ENCODE data around the gene CARD6.
"Not testable (repeated sequence)": the region's sequence is repeated elsewhere in the genome, so short reads cannot be mapped to it uniquely, and the experiment has no call there.

CARD6 gene, protein sequence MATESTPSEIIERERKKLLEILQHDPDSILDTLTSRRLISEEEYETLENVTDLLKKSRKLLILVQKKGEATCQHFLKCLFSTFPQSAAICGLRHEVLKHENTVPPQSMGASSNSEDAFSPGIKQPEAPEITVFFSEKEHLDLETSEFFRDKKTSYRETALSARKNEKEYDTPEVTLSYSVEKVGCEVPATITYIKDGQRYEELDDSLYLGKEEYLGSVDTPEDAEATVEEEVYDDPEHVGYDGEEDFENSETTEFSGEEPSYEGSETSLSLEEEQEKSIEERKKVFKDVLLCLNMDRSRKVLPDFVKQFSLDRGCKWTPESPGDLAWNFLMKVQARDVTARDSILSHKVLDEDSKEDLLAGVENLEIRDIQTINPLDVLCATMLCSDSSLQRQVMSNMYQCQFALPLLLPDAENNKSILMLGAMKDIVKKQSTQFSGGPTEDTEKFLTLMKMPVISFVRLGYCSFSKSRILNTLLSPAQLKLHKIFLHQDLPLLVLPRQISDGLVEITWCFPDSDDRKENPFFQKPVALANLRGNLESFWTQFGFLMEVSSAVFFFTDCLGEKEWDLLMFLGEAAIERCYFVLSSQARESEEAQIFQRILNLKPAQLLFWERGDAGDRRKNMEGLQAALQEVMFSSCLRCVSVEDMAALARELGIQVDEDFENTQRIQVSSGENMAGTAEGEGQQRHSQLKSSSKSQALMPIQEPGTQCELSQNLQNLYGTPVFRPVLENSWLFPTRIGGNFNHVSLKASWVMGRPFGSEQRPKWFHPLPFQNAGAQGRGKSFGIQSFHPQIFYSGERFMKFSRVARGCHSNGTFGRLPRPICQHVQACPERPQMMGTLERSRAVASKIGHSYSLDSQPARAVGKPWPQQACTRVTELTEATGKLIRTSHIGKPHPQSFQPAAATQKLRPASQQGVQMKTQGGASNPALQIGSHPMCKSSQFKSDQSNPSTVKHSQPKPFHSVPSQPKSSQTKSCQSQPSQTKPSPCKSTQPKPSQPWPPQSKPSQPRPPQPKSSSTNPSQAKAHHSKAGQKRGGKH

DNA sequence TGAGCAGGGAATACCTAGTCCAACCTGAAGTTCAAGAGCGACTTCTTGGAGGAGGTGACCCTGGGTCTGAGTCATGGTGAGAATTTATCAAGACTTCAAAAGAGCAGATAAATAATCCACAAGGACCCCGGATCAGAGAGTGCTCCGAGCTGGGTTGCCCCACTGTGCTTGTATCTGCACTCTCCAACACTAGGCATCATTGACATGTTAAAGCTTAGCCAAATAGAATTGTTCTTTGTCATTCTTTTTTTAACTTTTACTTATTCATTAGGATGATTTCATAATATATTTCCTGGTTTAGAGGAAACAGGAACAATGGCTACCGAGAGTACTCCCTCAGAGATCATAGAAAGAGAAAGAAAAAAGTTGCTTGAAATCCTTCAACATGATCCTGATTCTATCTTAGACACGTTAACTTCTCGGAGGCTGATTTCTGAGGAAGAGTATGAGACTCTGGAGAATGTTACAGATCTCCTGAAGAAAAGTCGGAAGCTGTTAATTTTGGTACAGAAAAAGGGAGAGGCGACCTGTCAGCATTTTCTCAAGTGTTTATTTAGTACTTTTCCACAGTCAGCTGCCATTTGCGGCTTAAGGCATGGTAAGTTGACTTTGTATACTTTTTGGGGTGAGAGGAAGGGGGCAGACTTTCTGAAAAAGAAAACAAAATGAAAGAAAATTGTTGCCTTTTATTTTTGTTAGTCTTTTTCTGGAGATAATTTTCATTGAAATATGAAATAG lies at the start of gene CARD6:
Gene CARD6, plus strand, starts transcription at position 300 of the 738 bp plus-strand sequence. Its CDS starts 16 bp downstream, at position 316.
- DNase-seq (ENCODE audit: low read depth in 3 of 3), result no peak

- no peak for DNase-seq (ENCODE audit: low read depth in 3 of 3)
Observed at GRCh38 chr5:40791715-40792139, 49.4 kb upstream of the CARD6 start.

DNA sequence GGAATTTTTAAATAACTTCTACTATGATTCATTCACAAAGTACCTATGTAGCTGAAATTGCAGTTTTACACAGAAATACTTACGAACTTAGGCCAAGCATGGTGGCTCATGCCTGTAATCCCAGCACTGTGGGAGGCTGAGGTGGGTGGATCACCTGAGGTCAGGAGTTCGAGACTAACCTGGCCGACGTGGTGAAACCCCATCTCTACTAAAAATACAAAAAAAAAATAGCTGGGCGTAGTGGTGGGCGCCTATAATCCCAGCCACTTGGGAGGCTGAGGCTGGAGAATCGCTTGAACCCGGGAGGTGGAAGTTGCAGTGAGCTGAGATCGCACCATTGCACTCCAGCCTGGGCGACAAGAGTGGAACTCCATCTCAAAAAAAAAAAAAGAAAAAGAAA lies 48.5 kb upstream of the CARD6 start:
- not testable (repeated sequence) for DNase-seq (ENCODE audit: low read depth in 3 of 3)

DNA sequence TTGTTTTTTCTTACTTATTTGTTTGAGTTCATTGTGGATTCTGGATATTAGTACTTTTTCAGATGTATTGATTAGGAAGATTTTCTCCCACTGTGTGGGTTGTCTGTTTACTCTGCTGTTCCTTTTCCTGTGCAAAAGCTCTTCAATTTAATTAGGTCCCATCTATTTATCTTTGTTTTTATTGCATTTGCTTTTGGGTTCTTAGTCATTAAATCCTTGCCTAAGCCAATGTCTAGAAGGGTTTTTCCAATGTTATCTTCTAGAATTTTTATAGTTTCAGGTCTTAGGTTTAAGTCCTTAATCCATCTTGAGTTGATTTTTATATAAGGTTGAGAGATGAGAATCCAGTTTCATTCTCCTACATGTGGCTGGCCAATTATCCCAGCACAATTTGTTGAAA lies 46.8 kb upstream of the CARD6 start:
- DNase-seq (ENCODE audit: low read depth in 3 of 3), result not testable (repeated sequence)

- DNase-seq (ENCODE audit: low read depth in 3 of 3), result not testable (repeated sequence)
Observed at GRCh38 chr5:40794877-40795276, 46.3 kb upstream of the CARD6 start.

DNA sequence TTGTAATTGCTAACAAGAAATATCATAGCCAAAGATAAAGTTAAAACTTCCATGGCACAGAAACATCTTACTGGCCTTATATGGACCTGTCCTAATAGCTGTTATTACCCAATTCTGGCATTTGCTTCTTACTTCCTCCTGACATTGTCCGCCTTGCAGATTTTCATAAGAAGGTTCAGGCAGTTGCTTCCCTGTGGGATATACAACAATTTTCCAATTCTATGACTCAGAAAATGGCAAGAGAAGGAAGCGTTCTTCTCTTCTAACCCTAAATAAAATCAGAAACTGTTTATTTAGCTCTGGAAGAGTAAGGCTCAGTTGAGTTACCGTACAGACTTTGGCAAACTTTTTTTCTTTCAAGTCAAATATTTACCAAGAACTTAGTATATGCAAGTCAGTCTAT lies 44.7 kb upstream of the CARD6 start:
- DNase-seq (ENCODE audit: low read depth in 3 of 3), result no peak

GRCh38 chr5:40797273-40798011 lies 43.7 kb upstream of the CARD6 start:
- peak; percentile 57 to 74 (median 58) for DNase-seq (ENCODE audit: low read depth in 3 of 3)

- peak; percentile 71 to 84 (median 77) for DNase-seq (ENCODE audit: low read depth in 3 of 3)
Observed at GRCh38 chr5:40798012-40798800, 43.0 kb upstream of the CARD6 start, which contains the start of gene PRKAA1. PRKAA1 (minus strand) TSS chr5:40798374; CDS start chr5:40798189, 185 bp downstream.

DNA sequence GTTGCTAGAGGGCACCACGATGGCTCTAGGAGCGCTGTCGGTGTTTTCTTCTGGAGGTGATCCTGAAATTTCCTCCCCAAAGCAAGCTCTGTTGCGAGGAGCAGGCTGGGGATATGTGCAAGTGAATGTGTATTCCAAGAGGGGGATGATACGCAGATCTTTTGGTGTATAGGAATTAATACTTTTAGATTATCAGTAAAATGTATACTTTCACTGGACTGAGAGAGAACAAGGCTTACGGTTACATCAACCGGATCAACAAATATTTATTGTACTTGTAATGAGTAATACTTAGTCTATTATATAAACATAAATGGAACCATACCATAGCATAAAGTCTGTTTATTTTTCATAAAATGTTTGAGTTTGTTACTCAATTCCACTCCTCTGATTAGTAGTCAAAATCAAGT lies 42.4 kb upstream of the CARD6 start:
- no peak for DNase-seq (ENCODE audit: low read depth in 3 of 3)

DNA sequence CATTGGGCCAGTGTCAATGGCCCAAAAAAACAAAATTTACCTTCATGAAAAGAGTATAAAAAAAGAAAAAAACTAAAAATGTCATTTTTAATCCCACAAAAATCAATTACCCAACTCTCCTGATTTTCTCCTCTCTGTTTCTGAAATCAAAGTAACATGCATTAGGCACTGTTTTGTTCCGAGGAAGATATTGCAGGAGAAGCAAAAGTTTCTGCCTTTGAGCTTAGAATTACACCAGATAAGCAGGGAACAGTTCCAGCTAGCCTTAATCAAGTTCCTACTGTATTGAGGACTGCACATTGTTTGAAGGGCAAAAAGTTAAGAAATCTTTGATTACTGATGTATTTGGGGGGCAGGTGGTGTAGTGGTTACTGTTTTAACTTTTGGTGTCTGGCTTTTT lies 41.9 kb upstream of the CARD6 start:
- no peak for DNase-seq (ENCODE audit: low read depth in 3 of 3)

DNA sequence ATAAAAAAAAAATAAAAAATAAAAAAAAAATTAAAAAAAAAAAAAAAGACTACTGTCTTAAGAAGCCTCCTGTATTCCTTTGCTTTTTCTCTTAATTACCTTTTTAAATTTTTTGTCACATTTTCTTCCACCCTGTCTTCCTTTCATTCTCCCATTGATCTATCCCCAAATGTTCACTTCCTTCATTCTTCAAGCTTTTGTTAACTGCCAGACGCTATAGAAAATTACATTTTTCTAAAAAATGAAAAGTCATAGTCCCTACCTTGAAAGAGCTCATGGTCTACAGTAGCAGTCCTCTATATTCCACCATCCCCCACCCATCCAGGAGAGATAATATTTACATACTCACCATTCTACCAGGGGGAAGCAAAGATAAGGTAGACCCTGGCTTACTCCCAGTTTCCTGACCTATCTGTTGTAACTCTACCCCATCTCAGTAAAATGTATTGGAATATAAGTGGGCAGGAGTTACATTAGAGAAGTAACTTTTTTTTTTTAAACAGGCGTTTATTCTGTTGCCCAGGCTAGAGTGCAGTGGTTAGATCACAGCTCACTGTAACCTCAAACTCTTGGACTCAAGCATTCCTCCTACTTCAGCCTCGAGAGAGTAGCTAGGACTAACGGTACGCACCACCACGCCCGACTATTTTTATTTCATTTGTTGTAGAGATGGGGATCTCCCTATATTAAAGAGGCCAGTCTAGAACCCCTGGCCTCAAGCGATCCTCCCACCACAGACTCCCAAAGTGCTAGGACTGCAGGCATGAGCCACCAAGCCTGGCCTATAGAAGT lies 39.2 kb upstream of the CARD6 start:
- DNase-seq (ENCODE audit: low read depth in 3 of 3), result no peak

- DNase-seq (ENCODE audit: low read depth in 3 of 3), result no peak
Observed at GRCh38 chr5:40812125-40812524, 29.0 kb upstream of the CARD6 start.

GRCh38 chr5:40813698-40814281 lies 27.4 kb upstream of the CARD6 start:
- DNase-seq (ENCODE audit: low read depth in 3 of 3), result peak in 2 of 3 donors; percentile 27 to 51

DNA sequence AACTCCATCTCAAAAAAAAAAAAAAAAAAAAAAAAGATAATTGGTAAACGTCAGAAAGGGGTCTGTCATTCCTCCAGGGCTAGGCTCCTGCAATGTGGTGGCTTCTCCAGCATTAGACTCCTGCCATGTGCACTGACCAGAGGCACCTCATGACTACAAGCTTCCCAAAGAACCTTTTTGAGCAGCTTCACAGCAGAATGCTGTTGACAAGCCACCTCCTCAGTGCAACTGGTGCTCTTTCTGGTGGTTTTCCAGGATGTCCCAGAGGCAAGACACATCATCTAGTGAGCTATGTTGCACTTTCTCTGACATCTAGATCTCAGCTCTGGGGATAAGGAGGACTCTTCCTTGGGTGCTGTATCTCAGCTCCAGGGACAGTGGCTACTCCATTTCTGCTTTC lies 17.7 kb upstream of the CARD6 start:
- no peak for DNase-seq (ENCODE audit: low read depth in 3 of 3)

DNA sequence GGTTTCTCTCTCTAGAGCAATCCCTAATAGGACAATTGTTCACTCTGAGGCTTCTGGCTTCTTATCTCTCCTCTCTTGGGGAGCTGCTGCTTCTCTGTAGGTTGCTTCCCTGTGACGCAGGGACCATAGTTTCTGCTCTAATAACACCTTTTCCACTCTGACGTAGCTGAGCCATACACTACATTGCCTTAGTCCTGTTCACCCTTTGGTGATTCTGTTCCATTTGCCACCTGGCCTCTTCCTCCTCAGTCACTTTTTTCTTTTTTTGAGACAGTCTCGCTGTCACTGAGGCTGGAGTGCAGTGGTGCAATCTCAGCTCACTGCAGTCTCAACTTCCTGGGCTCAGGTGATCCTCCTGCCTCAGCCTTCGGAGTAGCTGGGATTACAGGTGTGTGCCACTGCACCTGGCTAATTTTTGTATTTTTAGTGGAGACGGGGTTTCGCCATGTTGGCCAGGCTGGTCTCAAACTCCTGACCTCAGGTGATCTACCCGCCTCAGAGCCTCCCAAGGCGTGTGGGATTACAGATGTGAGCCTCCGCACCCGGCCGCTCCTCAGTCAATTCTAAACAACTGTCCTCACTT lies 15.6 kb upstream of the CARD6 start:
- DNase-seq (ENCODE audit: low read depth in 3 of 3), result not testable (repeated sequence)

DNA sequence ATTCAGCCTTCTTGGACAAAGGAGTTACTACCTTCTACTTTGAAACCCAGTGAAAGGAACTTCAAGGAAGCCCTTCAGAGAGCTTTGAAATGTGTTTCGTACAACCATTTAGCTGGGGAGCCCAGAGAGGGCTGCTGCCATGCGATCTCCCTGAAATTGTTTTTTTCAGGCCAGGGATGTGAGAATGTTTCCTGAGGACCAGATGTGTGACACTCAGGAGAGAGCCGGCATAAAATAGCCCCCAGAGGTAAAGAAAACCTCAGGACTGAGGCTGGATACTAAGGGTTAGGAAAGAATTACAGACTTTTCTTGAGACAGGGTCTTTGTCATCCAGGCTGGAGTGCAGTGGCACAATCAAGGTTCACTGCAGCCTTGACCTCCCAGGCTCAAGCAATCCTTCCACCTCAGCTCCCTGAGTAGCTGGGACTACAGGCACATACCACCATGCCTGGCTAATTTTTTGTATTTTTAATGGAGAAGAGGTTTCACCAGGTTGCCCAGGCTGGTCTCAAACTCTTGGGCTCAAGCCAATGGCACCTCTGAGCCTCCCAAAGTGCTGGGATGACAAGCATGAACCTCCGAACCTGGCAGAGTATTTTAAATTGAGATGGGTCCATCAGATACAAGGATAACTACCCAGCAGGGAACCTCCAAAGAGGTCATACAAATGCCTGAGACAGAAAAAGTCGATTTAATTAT lies 14.5 kb upstream of the CARD6 start:
- no peak for DNase-seq (ENCODE audit: low read depth in 3 of 3)

- no peak for DNase-seq (ENCODE audit: low read depth in 3 of 3)
Observed at GRCh38 chr5:40827188-40827977, 13.8 kb upstream of the CARD6 start.
